Measurements from ENCODE around the gene LDLRAD4.
A peak's percentile ranks its signal among the peaks of the same experiment; 100 is the strongest.

Gene LDLRAD4

DNA sequence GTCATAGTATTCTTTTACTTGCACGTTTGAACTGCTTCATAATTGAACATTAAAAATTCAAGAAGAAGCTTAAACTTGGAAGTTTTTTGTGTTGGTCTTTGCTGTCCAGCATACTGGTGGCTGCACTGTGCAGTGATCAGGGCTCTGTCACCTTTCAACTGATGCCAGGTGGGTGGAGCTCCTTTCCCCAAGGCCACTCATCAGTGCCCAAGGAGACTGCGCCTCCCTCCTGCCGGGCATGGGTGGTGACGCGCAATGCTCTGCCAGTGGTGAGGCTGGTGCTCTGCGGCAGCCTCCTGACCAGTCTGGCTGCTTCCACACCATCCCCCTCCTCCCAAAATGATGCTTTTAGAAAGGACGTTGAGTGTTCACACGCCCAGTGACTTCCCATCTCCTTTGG is 16.0 kb upstream of the LDLRAD4 start:
- DNase-seq (ENCODE audit: low read depth in 2 of 2), result no peak

DNA sequence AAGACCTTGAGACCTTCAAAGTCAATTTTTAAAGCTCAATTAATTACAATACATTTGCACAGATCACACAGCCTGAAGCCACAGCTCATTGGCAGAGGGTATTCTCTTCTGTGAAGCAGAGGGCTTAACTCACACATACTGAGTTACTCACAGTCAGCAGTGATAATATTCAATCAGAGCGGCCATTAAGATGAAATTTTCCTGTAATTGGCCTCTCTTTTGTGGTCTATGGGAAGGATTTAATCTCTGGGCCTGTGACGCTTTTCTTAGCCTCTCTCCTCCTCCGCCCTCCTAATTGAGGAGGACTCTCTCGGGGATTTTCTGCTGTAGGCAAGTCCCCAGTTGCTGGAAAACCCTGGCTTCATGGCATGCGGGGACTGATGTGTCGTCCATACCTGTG is 12.3 kb upstream of the LDLRAD4 start:
- no peak for DNase-seq (ENCODE audit: low read depth in 2 of 2)

DNA sequence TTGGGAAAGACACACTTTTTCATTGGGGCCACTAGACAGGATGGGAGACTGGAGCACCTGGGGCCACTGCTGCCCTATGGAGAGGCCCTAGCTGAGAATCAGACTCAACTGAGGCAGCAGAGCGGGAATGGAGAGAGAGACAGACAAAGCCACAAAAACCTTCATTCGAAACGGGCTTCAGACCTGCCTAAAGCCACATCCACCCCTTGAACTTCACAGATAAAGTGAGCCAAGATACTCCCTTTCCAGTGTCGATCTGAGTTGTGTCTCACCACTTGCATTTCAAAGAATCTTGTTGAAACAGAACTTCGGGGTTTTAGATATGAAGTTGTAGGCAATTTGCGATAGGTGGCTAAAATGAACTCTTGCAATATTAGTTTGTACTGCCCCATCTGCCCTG is 11.3 kb upstream of the LDLRAD4 start:
- no peak for DNase-seq (ENCODE audit: low read depth in 2 of 2)

DNA sequence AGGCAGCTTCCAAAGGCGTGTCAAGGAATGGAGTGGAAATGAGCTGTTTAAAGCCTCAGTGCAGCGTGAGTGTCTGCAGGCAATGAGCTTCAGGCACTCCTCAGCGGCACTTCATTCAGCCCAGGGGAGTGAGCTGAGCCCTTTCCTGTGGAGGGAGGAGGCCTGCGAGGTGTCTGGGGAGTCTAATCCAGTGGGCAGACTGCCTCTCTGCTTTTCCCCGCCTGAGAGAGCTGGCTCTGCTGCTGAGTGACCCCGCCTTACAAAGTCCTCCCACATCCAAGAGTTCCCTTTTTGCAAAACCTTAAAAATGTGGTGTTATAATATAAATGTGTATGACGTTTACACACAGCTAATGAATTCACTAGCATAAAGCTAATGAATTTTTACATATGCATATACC is 7.0 kb upstream of the LDLRAD4 start:
- DNase-seq (ENCODE audit: low read depth in 2 of 2), result no peak

DNA sequence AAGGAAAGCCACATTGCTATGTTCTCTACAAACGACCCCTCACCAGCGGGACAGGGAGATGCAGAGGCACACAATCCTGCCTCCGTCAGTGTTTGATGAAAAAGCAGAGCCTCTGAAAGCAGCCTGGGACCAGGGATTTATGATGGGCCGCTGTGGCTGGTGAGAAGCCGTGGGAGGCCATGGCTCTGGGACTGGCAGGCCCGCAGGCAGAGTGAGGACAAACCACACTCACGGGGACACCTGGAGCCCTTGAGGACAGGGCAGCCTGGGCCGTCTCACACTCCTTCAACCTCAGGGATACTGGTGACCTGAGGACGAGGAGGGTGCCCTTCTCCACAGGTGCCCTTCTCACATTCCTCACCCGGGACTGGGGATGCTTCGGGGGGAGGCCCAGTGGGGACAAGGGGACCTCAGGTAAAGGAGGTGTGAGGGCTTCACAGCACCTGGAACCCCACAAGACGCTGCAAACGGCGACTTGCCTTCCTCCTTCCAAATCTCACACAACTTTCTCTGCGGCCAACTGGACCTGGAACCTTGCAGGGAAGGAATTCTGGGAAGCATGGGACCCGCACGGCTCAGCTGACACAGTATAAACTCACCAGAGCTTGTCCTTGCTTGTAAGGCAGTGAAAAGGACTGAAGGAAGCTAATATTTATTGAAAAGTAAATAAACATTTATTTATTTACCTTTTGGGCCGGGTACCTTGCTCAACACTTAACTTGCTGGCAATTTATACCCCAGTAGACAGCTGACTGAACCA is 5.3 kb upstream of the LDLRAD4 start:
- no peak for DNase-seq (ENCODE audit: low read depth in 2 of 2)

DNA sequence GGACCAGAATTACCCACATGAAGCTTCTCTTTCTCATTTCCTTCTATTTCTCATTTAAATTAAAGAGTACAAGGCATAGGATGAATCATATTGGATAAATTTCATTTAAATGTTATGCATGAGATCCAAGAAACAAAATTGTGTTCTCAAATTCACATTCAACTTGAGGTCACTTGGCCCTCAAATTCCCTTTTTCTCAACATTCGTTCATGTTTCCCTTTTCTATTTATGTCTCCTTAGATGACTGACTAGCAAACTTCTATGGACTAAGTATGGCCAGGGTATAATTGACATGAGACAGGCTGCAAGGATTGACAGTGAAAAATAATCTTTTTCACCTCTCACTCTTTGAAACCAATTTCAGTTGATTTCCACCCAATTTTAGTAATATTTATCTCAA is 4.0 kb upstream of the LDLRAD4 start:
- no peak for DNase-seq (ENCODE audit: low read depth in 2 of 2)

DNA sequence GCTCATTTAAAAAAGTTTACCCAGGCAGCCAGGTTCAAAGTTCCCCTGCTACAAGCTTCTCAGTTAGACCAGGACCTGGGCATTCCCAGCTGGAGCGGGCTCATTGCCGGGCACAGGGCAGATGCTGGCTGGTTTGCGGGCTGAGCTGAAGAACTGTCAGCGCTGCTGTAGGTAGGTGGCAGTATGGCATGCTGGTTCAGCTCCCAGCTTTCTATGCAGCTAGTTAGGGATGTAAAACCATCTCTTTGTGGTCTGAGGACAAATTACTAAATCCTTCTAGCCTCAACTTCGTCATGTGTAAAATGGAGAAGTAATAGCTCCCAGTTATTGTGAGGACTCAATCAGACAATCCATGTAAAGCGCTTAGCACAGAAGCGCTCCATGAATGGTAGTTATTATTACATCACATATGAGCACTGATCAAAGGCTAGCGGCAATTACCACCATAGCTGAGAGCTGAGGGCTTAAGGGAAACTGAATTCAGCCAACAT is 2.4 kb upstream of the LDLRAD4 start:
- DNase-seq (ENCODE audit: low read depth in 2 of 2), result peak in 1 of 2 donors; percentile 28

DNA sequence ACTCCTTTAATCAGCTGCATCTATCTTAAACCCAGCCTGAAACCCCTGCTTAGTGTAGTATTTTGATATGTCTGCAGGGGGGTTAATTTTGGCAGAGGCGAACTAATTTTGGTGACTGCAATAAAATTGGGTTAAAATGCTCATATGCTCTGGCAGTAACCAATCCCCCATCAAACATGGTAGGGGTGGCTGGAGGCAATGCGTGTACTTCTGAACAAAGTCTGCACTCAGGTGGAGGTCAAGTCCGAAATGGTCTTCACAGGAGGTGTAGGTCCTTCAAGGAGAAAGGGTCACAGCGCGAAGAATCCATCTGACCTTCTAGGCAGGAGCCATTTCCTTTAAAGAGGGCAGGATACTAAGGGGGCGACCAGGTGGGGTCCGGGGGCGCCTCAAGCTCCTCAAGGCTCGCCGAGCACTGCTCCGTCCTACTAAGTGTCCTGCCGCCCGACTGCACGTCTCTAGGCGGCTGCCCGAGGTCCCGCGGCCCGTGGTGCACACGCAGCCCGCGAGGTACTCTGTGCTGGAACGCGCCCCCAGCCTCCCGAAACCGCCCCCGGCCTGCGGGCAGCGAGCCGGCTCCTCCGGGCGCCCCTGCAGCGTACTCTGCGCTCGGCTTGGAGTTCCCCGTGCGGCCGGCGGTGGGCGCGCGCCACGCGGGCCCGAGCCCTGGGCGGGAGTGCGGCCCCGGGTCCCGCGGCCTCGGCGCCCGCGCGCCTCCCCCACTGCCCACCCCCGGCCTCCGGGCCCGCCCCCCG is 1.7 kb upstream of the LDLRAD4 start:
- DNase-seq (ENCODE audit: low read depth in 2 of 2), result peak; percentile 37 to 43

DNA sequence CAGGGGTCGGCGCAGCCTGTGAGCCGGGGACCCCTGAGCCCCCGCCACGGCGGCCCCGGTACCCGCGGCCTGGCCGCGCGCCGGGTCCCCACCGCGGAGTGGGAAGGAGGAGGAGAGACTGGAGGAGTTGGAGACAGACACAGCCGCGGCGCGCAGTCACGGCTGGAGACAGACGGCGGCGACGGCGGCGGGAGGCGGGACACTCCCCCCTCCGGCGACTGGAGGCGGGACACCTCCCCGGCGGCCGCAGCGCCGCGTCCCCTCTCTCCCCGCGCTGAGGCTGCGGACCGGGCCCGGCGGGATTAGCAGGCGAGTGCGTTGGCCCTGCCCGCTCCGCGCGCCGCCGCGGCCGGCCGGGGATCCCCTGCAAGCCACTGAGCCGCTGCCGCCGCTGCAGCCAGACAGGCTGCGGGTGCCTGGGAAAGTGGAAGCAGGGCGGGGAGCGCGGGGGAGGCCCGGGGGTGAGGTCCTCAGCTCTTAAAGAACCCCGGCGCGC is 1.0 kb upstream of the LDLRAD4 start:
- peak; percentile 36 to 46 for DNase-seq (ENCODE audit: low read depth in 2 of 2)

DNA sequence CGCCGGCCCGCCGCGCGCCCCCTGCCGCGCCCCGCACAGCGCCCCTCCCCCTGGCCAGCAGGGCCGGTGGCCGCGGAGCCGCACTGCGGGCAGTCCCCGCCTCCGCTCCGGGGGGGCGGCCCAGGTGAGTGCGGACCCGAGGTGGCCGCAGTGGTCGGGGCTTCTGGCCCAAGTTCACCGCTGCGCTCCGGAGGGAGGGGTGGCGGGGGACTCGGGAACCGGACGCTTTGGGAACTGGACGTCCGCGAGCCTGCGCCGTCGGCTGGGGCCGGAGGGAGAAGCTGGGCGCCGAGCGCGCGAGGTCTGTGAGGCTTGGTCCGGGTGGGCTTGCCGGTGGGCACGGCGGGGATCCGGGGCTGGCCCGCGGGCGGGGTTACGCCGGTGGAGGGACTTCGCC is 591 bp upstream of the LDLRAD4 start:
- no peak for DNase-seq (ENCODE audit: low read depth in 2 of 2)

DNA sequence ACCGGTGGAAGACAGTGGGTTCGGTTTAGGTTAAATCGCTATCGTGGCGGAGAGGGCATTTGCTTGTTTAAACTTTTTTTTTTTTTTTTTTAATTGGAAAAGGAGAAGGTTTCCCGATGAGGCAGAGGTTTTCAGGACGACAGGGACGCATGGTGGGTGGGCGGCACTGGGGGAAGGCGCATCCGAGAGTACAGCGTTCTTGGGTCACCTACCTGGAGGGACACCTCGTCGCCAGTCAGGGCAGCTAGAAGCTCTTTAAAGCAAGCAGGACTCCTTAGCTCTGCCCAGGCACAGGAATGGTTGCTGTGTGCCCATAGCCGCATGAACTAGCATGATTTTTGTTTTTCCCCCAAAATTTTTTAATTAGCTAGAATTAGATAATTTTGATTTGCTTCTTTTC is 437 bp downstream of the LDLRAD4 start:
- DNase-seq (ENCODE audit: low read depth in 2 of 2), result no peak

DNA sequence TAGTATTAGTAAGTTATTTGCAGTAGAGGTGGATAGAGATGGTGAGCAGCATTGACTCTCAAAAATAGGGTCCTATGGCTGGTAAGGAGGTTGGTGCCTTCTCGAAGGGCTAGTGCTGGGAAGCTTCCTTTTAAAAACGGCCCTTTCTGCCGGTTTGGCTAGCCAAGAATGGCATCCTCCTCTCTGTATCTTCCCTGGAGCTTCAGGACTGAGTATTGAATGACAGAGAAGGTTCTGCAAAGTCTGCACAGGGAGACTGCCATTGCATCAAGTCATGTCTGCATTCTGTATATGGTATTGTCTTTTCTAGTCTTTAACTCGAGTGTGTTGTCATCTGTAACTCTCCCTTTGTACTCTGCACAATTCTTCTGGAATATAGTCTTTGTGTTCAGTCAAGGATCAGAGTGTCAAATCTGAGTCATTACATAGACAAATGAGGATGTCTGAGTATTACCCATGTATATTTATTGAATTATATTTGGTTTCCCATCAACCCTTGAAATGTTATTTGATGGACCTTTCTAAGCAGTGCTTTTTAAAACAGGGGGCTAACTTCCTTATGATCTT is 1.1 kb downstream of the LDLRAD4 start:
- no peak for DNase-seq (ENCODE audit: low read depth in 2 of 2)

DNA sequence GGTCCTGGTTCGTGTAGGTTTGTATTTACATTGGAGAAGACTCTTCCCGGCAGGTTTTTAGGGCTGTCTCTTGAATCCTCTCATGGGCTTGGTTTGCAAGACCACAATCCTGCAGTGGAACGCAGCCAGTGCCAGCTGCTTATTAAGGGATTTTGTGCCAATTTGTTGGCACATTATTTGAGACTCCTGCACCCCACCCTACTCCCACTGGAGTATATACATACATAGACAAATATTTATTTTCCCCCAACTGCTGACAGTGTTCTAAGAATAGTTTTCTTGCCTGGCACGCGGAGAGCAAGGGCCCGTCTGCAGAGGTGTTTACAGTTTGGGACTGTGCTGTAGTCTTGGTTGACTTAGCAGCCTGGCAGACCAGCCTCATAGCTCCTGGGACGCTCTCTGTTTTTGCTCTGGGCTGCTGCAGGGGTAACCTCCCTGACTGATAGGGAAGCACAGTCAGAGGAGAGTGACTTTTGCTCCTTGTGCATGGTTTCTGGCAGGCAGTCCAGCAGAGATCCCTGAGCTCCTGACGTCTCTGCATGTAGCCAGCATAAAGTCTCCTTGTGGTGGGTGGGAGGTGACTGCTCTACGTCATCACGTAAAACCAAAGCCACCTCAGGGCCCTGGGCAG is 1.9 kb downstream of the LDLRAD4 start:
- DNase-seq (ENCODE audit: low read depth in 2 of 2), result no peak

DNA sequence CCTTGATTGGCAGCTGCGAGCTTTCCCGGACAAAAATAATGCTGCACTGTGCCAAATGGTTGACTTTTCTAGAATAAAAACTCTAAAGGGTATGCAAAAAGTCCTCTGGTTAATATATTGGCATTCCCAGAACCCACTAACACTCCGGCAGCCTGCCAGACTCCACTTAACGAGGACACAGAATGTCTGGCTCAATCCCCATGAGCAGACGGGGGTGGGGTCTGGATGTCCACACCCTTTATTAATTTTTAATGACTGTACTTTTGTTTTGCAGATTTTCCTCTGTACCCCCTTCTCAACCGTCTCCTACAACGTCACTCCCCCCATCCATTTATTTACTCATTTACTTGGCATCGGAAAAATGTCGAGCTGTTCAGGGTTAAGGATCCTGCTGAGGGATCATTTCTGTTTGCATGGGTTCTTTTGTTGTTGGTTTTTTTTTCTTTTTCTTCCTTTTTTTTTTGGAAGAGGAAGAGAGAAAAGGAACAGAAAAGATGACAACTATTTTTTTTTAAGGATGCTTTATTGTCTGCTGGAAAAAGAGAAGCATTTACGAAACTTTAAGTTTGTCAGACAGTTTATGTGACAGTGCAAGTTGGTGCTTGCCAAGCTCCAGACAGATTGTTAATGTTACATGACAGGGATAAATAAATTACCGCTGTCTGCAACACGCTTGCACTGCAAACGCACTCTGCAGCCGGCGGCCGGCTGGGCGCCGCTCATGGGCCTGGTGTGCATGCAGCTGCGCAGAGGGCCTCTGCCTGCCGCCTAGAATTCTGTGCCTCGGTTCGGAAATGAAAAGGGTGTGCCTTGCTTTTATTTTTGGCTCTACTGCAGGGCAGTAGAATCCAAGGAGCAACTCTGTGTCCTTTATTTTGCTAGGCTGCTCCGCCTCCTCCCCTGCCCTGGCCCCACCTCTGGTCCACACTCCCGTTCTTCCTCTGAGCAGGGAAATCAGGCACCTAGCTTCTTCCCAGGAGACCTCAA is 3.6 kb downstream of the LDLRAD4 start:
- no peak for DNase-seq (ENCODE audit: low read depth in 2 of 2)

DNA sequence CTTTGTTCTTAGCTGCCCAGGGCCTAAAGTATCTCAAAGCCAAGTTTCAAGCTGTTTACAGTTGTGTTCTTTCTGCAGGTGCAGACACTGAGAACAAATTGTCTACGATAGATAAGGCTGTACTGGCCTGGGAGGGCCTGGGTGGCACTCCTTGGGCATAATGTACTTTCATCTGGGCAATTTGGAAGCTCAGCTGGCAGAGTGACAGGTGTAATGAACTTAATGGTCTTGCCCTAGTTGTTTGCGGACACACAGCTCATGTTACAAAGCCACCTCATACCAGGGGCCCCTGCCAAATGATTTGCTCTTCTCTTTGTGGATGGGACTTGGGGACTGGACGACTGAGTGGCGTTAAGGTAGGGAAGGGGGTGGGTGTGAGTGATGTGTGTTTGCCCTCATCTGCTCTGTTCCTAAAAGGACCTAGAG is 4.3 kb downstream of the LDLRAD4 start:
- DNase-seq (ENCODE audit: low read depth in 2 of 2), result no peak

DNA sequence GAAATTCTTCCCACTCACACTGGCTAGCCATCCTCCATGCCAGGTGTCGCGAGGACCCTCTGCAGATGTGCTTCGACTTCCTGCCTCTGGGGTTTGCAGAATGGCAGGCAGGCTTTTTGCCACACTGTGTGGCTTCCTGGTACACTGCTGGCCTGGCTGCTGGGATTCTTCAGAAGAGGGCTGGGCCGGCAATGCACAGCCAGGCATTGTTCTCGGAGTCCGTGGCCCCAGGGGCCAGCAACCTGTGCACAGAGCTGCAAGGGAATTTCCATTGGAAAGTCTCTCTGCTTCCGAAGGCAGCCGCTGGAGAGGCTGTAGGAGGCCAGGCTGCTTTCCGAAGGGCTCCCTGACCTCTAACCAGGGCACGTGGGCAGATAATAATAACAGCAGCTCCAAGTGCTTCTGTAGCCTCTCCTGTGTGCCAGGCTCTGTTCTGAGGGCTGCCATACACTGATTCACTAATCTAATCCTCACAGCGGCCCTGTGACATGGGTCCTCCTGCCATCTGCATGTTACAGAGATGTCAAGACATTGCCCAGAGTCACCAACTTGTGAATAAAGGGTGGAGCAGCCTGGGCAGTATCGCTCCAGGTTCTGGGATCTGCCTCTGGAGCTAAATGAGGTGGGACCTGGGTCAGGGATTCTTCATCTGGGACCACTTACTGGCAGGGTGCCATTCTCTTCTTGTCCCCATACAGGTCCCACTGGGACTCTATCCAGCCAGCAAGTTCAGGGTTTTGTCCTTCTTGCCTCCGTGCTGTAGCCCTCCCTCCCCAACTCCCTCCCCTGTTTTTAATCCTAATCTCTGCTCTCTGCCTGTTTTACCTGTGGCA is 5.0 kb downstream of the LDLRAD4 start:
- no peak for DNase-seq (ENCODE audit: low read depth in 2 of 2)

DNA sequence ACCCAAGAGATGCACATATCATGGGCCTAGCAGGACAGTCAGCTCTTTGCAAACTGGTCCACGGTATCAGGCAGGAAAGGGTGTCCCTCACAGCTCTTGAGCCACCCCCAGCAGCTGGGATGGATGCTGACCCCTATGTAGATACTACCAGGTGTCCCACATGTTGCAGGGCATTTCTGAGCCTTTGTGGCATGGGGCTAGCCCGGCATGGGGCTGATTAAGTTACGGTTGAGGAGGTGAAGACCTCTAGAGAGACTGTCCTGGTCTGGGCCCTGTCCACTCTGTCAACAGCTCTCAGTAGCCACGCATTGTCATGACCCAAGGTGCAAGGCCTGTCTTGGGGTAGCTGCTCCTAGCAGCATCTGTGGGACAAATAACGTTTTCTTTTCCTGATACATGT is 6.7 kb downstream of the LDLRAD4 start:
- no peak for DNase-seq (ENCODE audit: low read depth in 2 of 2)

DNA sequence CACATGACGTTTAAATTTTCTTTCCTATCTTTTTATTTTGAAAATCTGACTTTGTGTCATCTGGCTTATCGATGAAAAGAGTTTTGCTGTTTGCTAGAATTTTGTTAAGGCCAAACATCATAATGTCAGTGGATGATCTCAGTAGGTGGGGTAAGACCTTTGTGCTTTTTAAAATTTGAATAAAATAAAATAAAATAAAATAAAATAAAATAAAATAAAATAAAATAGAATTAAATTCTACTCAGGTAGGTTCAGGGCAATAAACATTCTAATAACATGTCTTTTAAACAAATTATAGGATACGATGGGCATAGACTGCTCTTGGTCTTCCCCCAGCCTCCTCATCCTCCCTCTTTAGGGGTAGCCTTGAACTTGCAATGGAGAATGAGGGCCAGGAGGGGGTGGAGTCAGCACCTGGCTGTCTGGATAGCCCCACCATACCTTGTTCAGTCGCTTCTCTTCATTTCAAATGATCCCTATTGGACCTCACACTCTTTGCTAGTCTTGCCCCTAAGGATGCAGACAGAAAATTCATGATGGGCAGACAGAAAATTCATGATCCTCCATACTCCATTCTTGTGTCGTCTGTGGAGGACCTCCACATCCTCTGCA is 8.1 kb downstream of the LDLRAD4 start:
- no peak for DNase-seq (ENCODE audit: low read depth in 2 of 2)

DNA sequence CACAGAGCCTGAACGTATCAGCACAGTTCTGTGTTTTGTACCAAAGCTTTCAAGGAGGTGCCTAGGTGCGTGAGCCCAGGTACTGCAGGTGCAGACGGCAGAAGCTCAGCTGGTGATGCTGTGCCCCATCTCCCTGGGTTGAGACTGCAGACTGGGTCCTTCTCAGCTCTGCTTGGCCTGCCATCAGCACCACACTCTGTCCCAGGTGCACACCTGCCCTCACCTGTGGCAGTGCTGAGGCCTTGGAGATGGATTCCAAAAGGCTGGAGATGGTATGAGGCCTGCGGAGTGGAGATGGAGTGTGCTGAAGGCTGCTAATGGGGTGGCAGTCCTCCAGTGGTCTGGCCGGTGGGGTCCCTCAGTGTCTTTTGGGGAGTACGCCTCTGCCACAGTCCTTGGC is 9.3 kb downstream of the LDLRAD4 start:
- DNase-seq (ENCODE audit: low read depth in 2 of 2), result no peak
